ENCODE measurements around the gene ZNF599.
A peak's percentile ranks its signal among the peaks of the same experiment; 100 is the strongest.

Gene ZNF599

GRCh38 chr19:34759218-34759917 lies 13.6 kb downstream of the ZNF599 start:
- no peak for DNase-seq
- in situ Hi-C loops (cut with HindIII; ENCODE audit: low pct_ligation_motif_present, low pct_unique_long_range_greater_than_20kb, low sequenced_read_pairs) = no loop called here

GRCh38 chr19:34757441-34757840 lies 15.6 kb downstream of the ZNF599 start:
- in situ Hi-C loops (cut with HindIII; ENCODE audit: low pct_ligation_motif_present, low pct_unique_long_range_greater_than_20kb, low sequenced_read_pairs) = no loop called here

GRCh38 chr19:34744896-34745690 lies 27.9 kb downstream of the ZNF599 start:
- DNase-seq = no peak
- in situ Hi-C loops (cut with HindIII; ENCODE audit: low pct_ligation_motif_present, low pct_unique_long_range_greater_than_20kb, low sequenced_read_pairs) = no loop called here

More at GRCh38 chr19:34757441-34757840, 15.6 kb downstream of the ZNF599 start:
- DNase-seq = no peak

GRCh38 chr19:34734537-34735103 lies 38.4 kb downstream of the ZNF599 start:
- peak; percentile 2 for DNase-seq
- in situ Hi-C loops (cut with HindIII; ENCODE audit: low pct_ligation_motif_present, low pct_unique_long_range_greater_than_20kb, low sequenced_read_pairs) = no loop called here

GRCh38 chr19:34733746-34734536 lies 39.1 kb downstream of the ZNF599 start, which contains the start of gene ZNF181:
Gene ZNF181 (plus strand): TSS chr19:34734243. CDS start chr19:34735038, 795 bp downstream.
- in situ Hi-C loops (cut with HindIII; ENCODE audit: low pct_ligation_motif_present, low pct_unique_long_range_greater_than_20kb, low sequenced_read_pairs) = no loop called here
- DNase-seq = peak; percentile 88

- no peak for DNase-seq
These were observed 39.7 kb downstream of the ZNF599 start for GRCh38 chr19:34733266-34733745.

GRCh38 chr19:34732612-34733211 lies 40.3 kb downstream of the ZNF599 start:
- no peak for DNase-seq
- in situ Hi-C loops (cut with HindIII; ENCODE audit: low pct_ligation_motif_present, low pct_unique_long_range_greater_than_20kb, low sequenced_read_pairs) = no loop called here

More at GRCh38 chr19:34733266-34733745, 39.7 kb downstream of the ZNF599 start:
- in situ Hi-C loops (cut with HindIII; ENCODE audit: low pct_ligation_motif_present, low pct_unique_long_range_greater_than_20kb, low sequenced_read_pairs) = no loop called here

GRCh38 chr19:34731964-34732363 lies 41.1 kb downstream of the ZNF599 start:
- DNase-seq = no peak
- in situ Hi-C loops (cut with HindIII; ENCODE audit: low pct_ligation_motif_present, low pct_unique_long_range_greater_than_20kb, low sequenced_read_pairs) = no loop called here

GRCh38 chr19:34731019-34731829 lies 41.8 kb downstream of the ZNF599 start:
- DNase-seq = no peak
- in situ Hi-C loops (cut with HindIII; ENCODE audit: low pct_ligation_motif_present, low pct_unique_long_range_greater_than_20kb, low sequenced_read_pairs) = no loop called here

GRCh38 chr19:34725400-34725799 lies 47.6 kb downstream of the ZNF599 start:
- DNase-seq = no peak
- in situ Hi-C loops (cut with HindIII; ENCODE audit: low pct_ligation_motif_present, low pct_unique_long_range_greater_than_20kb, low sequenced_read_pairs) = no loop called here

- in situ Hi-C loops (cut with HindIII; ENCODE audit: low pct_ligation_motif_present, low pct_unique_long_range_greater_than_20kb, low sequenced_read_pairs) = no loop called here
- no peak for DNase-seq
These were observed 50.7 kb downstream of the ZNF599 start for GRCh38 chr19:34722353-34722752.

GRCh38 chr19:34715357-34715756 lies 57.7 kb downstream of the ZNF599 start:
- in situ Hi-C loops (cut with HindIII; ENCODE audit: low pct_ligation_motif_present, low pct_unique_long_range_greater_than_20kb, low sequenced_read_pairs) = no loop called here
- DNase-seq = no peak

GRCh38 chr19:34713262-34713637 lies 59.8 kb downstream of the ZNF599 start:
- in situ Hi-C loops (cut with HindIII; ENCODE audit: low pct_ligation_motif_present, low pct_unique_long_range_greater_than_20kb, low sequenced_read_pairs) = no loop called here
- no peak for DNase-seq

GRCh38 chr19:34712395-34713261 lies 60.4 kb downstream of the ZNF599 start:
- in situ Hi-C loops (cut with HindIII; ENCODE audit: low pct_ligation_motif_present, low pct_unique_long_range_greater_than_20kb, low sequenced_read_pairs) = no loop called here
- peak; percentile 66 for DNase-seq

- DNase-seq = no peak
- in situ Hi-C loops (cut with HindIII; ENCODE audit: low pct_ligation_motif_present, low pct_unique_long_range_greater_than_20kb, low sequenced_read_pairs) = no loop called here
These were observed 61.1 kb downstream of the ZNF599 start for GRCh38 chr19:34711890-34712289.
